OCI-LY7 (cell line): Measurements from ENCODE around the gene MSRB3.

Source experiments
- EZH2phosphoT487 ChIP-seq: fragments of 200-600 bp; sonication (generic); IDR thresholded peaks from 2 replicates; pipeline ENCODE4 v1.6.1; 2018; ENCODE audit warnings: low read depth, borderline replicate concordance, mild to moderate bottlenecking, mixed run types, antibody characterized with exemption, low read length, moderate library complexity, mixed read lengths
- TF ChIP-seq, protein P1 (sequence below): fragments of 200-600 bp; sonication (generic); conservative IDR thresholded peaks from 2 replicates; pipeline ENCODE4 v1.5.1; 2014; ENCODE audit warnings: mild to moderate bottlenecking, antibody characterized with exemption, low read length, moderate library complexity, mixed read lengths

DNA sequence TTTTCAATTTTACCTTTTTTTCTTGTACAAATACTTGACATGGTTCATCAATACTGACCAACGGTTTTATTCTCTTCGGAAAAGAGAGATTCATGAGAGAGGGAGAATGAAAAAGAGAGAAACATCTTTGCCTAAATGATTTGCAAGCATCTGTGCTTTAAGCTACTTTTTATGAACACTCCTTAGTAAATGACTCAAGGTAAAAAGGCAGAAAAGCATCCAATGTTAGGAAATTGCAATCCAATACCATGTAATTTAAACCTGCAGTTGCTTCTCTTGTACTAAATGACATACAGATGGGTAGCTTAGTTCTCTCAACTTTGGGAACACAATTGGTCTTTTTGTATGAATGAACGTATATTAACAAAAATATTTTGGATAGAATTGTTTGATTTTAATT is 46.1 kb downstream of the MSRB3 start:
- TF ChIP-seq, protein P1, sequence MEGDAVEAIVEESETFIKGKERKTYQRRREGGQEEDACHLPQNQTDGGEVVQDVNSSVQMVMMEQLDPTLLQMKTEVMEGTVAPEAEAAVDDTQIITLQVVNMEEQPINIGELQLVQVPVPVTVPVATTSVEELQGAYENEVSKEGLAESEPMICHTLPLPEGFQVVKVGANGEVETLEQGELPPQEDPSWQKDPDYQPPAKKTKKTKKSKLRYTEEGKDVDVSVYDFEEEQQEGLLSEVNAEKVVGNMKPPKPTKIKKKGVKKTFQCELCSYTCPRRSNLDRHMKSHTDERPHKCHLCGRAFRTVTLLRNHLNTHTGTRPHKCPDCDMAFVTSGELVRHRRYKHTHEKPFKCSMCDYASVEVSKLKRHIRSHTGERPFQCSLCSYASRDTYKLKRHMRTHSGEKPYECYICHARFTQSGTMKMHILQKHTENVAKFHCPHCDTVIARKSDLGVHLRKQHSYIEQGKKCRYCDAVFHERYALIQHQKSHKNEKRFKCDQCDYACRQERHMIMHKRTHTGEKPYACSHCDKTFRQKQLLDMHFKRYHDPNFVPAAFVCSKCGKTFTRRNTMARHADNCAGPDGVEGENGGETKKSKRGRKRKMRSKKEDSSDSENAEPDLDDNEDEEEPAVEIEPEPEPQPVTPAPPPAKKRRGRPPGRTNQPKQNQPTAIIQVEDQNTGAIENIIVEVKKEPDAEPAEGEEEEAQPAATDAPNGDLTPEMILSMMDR = no peak
- no peak for TF ChIP-seq EZH2phosphoT487
